Astrocyte of the spinal cord (primary cell): ENCODE results near the gene PRDM5.

ENCODE experiments used
- DNase-seq: peaks from one replicate; pipeline ENCODE4 v3.0.0; 2011; ENCODE audit warnings: low read depth, low spot score
- H3K4me3 ChIP-seq: 2 replicates; pipeline ENCODE4 v1.5.1; 2011; ENCODE audit warnings: low read depth, mild to moderate bottlenecking, low read length, moderate library complexity
- in situ Hi-C: cut with HindIII; loops from 2 replicates; pipeline ENCODE4 v1.10.0; 2017; ENCODE audit warnings: low sequenced_read_pairs
- TF ChIP-seq, protein P1 (sequence below): IDR thresholded peaks from 2 replicates; pipeline ENCODE4 v1.5.1; 2012; ENCODE audit warnings: low read depth, mild to moderate bottlenecking, low read length, inconsistent platforms

Gene PRDM5

DNA sequence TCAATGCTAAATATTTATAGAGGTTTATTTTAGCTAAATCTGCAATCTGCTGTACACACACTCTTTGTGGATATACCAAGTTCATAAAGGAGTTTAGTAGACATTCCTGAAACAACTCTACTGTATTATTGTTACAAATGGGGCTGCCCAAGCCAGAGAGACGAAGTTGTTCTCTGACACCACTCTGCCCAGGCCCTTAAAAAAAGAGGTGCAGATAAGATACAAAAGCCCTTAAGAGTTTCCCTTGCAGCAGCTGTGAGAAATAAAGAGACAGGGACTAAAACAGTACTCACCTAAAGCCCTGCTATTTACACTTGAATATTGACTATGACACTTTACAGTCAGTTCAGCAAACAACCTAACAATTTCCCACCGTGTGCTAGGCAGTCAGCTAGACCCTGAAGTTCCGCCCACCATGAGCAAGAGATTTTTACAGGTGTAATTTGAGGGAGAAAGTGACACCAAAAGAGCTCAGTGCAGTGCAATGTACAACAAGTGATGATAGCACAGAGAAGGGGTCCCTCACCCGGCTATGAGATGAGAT, 191.7 kb downstream of the PRDM5 start:
- TF ChIP-seq, protein P1, sequence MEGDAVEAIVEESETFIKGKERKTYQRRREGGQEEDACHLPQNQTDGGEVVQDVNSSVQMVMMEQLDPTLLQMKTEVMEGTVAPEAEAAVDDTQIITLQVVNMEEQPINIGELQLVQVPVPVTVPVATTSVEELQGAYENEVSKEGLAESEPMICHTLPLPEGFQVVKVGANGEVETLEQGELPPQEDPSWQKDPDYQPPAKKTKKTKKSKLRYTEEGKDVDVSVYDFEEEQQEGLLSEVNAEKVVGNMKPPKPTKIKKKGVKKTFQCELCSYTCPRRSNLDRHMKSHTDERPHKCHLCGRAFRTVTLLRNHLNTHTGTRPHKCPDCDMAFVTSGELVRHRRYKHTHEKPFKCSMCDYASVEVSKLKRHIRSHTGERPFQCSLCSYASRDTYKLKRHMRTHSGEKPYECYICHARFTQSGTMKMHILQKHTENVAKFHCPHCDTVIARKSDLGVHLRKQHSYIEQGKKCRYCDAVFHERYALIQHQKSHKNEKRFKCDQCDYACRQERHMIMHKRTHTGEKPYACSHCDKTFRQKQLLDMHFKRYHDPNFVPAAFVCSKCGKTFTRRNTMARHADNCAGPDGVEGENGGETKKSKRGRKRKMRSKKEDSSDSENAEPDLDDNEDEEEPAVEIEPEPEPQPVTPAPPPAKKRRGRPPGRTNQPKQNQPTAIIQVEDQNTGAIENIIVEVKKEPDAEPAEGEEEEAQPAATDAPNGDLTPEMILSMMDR, result no peak
- in situ Hi-C loops, result no loop called here
- DNase-seq, result no peak

GRCh38 chr4:120728892-120729675, 193.4 kb downstream of the PRDM5 start:
- TF ChIP-seq, protein P1, result no peak

More for the DNA sequence above, 191.7 kb downstream of the PRDM5 start:
- no peak overlapping the region for H3K4me3 ChIP-seq

GRCh38 chr4:120725639-120726580, 196.6 kb downstream of the PRDM5 start:
- in situ Hi-C loops, result no loop called here
- no peak overlapping the region for H3K4me3 ChIP-seq
- no peak for DNase-seq
- TF ChIP-seq, protein P1, result no peak

More at GRCh38 chr4:120728892-120729675, 193.4 kb downstream of the PRDM5 start:
- DNase-seq, result no peak
- in situ Hi-C loops, result no loop called here
- no peak overlapping the region for H3K4me3 ChIP-seq

GRCh38 chr4:120724656-120725055, 197.9 kb downstream of the PRDM5 start:
- DNase-seq, result no peak
- TF ChIP-seq, protein P1, result no peak

GRCh38 chr4:120723986-120724385, 198.5 kb downstream of the PRDM5 start:
- no peak overlapping the region for H3K4me3 ChIP-seq
- in situ Hi-C loops, result no loop called here
- TF ChIP-seq, protein P1, result no peak
- no peak for DNase-seq

More at GRCh38 chr4:120724656-120725055, 197.9 kb downstream of the PRDM5 start:
- no peak overlapping the region for H3K4me3 ChIP-seq
- in situ Hi-C loops, result no loop called here

GRCh38 chr4:120723105-120723504, 199.4 kb downstream of the PRDM5 start:
- no peak overlapping the region for H3K4me3 ChIP-seq
- TF ChIP-seq, protein P1, result no peak
- in situ Hi-C loops, result no loop called here
- DNase-seq, result no peak
